GM12878 (cell line): Measurements from ENCODE around the gene RGS11. TPM values are rescaled to one million over a fixed set of nuclear protein-coding genes. Genes with fewer than 3 reads are reported as not detected.

ENCODE experiments used
- CBX5 ChIP-seq: sonication (generic); IDR thresholded peaks from 2 replicates; pipeline ENCODE4 v1.6.1; 2016; ENCODE audit warnings: low read depth, moderate library complexity, mild to moderate bottlenecking, inconsistent platforms
- E2F8 ChIP-seq: fragments of 450-650 bp; IDR thresholded peaks from 2 replicates; pipeline ENCODE4 v1.6.1; 2018; ENCODE audit warnings: mild to moderate bottlenecking, low read depth, moderate library complexity; ENCODE audit not compliant: partially characterized antibody
- EGR1 ChIP-seq, 2 experiments: IDR thresholded peaks; 1 replicate in 1 of 2; 2 replicates in 1 of 2; pipeline ENCODE4 v1.6.1; 2011 to 2012; ENCODE audit warnings: low read depth in 2 of 2, low read length in 2 of 2, borderline replicate concordance in 1 of 2, mild to moderate bottlenecking in 1 of 2, moderate library complexity in 1 of 2
- FOXK2 ChIP-seq: fragments of 450-650 bp; IDR thresholded peaks from 2 replicates; pipeline ENCODE4 v1.6.1; 2017; ENCODE audit warnings: mild to moderate bottlenecking, moderate library complexity
- HDAC6 ChIP-seq: fragments of 200-600 bp; sonication (generic); IDR thresholded peaks from one replicate; pipeline ENCODE4 v1.8.0; 2017; ENCODE audit warnings: antibody characterized with exemption; ENCODE audit not compliant: unreplicated experiment
- IKZF2 ChIP-seq, 2 experiments: fragments of 450-650 bp; IDR thresholded peaks; 2 replicates each; pipeline ENCODE4 v1.6.1; 2017; ENCODE audit warnings: mild to moderate bottlenecking in 2 of 2, moderate library complexity in 2 of 2
- KAT2A ChIP-seq: conservative IDR thresholded peaks from 2 replicates; pipeline ENCODE4 v1.6.1; 2011; ENCODE audit warnings: low read depth, low read length; ENCODE audit not compliant: control insufficient read depth
- MTA2 ChIP-seq: fragments of 450-650 bp; IDR thresholded peaks from 2 replicates; pipeline ENCODE4 v1.6.1; 2016; ENCODE audit warnings: low read depth, mild to moderate bottlenecking, moderate library complexity
- PKNOX1 ChIP-seq: fragments of 450-650 bp; IDR thresholded peaks from 2 replicates; pipeline ENCODE4 v1.6.1; 2016; ENCODE audit warnings: mild to moderate bottlenecking
- PML ChIP-seq: IDR thresholded peaks from 2 replicates; pipeline ENCODE4 v1.6.1; 2012; ENCODE audit warnings: low read length, inconsistent platforms
- RAD51 ChIP-seq: fragments of 450-650 bp; IDR thresholded peaks from 2 replicates; pipeline ENCODE4 v1.6.1; 2016; ENCODE audit warnings: moderate library complexity, mild to moderate bottlenecking, inconsistent platforms
- SIX5 ChIP-seq: IDR thresholded peaks from 2 replicates; pipeline ENCODE4 v1.6.1; 2011; ENCODE audit warnings: mild to moderate bottlenecking, low read depth, low read length, moderate library complexity; ENCODE audit not compliant: severe bottlenecking
- SMAD1 ChIP-seq: fragments of 450-650 bp; IDR thresholded peaks from 2 replicates; pipeline ENCODE4 v1.6.1; 2018; ENCODE audit warnings: mild to moderate bottlenecking, low read depth; ENCODE audit not compliant: partially characterized antibody
- SMAD5 ChIP-seq: IDR thresholded peaks from 2 replicates; pipeline ENCODE4 v1.6.1; 2016; ENCODE audit warnings: antibody characterized with exemption, low read depth
- SP1 ChIP-seq: IDR thresholded peaks from one replicate; pipeline ENCODE4 v1.6.1; 2011; ENCODE audit warnings: low read depth, low read length
- SUZ12 ChIP-seq: fragments of 200-600 bp; sonication (generic); IDR thresholded peaks from one replicate; pipeline ENCODE4 v1.6.1; 2018; ENCODE audit warnings: antibody characterized with exemption, mild to moderate bottlenecking; ENCODE audit not compliant: unreplicated experiment
- YY1 ChIP-seq: IDR thresholded peaks from 2 replicates; pipeline ENCODE4 v1.6.1; 2011; ENCODE audit warnings: low read depth, mild to moderate bottlenecking, low read length
- ZNF217 ChIP-seq: fragments of 450-650 bp; IDR thresholded peaks from 2 replicates; pipeline ENCODE4 v1.6.1; 2017; ENCODE audit warnings: antibody characterized with exemption, mild to moderate bottlenecking
- ZZZ3 ChIP-seq: IDR thresholded peaks from 2 replicates; pipeline ENCODE4 v1.6.1; 2011; ENCODE audit warnings: low read depth; ENCODE audit not compliant: control insufficient read depth, insufficient read length
- polyA plus RNA-seq, 11 experiments: library from polyadenylated mRNA; depleted of rRNA in 4 of 11; unstranded in 6 of 11; stranded (reverse) in 5 of 11; fragments of >200 nt; fragmentation: Nextera tagmentation in 4 of 11; fragmentation: Illumina TruSeq in 1 of 11; extraction: Ambion mirVana in 4 of 11; extraction: Trizol in 1 of 11; gene quantifications; 1 replicate in 1 of 11; 2 replicates in 10 of 11; pipeline versions ENCODE4 v1.2.1 to v1.2.3, GENCODE V29; 2011 to 2016; ENCODE audit warnings: inconsistent platforms in 2 of 11, missing spikeins in 2 of 11, low read depth in 1 of 11
- total RNA-seq, 4 experiments: library from RNA; depleted of rRNA in 3 of 4; stranded (reverse); fragments of >200 nt in 3 of 4; fragmentation: Illumina TruSeq in 1 of 4; extraction: Trizol in 1 of 4; gene quantifications; 2 replicates each; pipeline versions ENCODE4 v1.2.1 to v1.2.3, GENCODE V29; 2013 to 2021
- TF ChIP-seq, protein P1 (sequence below): fragments of 450-650 bp; formaldehyde crosslinking; IDR thresholded peaks from 2 replicates; pipeline ENCODE4 v1.5.0; 2022; ENCODE audit warnings: mild to moderate bottlenecking, missing genetic modification characterization
- TF ChIP-seq, protein P2 (sequence below): fragments of 150-350 bp; IDR thresholded peaks from 2 replicates; pipeline ENCODE4 v1.6.1; 2014; ENCODE audit warnings: mild to moderate bottlenecking, low read depth, low read length

Gene RGS11
- total and polyA plus RNA-seq, 10 of the 15 experiments (the other 5 are each of a cell fraction or from before 2014, with no cell fraction given) = 0.04 TPM; not detected in 9

GRCh38 chr16:234468-235305 lies 41.1 kb downstream of the RGS11 start, which contains the start of gene FAM234A (continued):
- TF ChIP-seq, protein P1, sequence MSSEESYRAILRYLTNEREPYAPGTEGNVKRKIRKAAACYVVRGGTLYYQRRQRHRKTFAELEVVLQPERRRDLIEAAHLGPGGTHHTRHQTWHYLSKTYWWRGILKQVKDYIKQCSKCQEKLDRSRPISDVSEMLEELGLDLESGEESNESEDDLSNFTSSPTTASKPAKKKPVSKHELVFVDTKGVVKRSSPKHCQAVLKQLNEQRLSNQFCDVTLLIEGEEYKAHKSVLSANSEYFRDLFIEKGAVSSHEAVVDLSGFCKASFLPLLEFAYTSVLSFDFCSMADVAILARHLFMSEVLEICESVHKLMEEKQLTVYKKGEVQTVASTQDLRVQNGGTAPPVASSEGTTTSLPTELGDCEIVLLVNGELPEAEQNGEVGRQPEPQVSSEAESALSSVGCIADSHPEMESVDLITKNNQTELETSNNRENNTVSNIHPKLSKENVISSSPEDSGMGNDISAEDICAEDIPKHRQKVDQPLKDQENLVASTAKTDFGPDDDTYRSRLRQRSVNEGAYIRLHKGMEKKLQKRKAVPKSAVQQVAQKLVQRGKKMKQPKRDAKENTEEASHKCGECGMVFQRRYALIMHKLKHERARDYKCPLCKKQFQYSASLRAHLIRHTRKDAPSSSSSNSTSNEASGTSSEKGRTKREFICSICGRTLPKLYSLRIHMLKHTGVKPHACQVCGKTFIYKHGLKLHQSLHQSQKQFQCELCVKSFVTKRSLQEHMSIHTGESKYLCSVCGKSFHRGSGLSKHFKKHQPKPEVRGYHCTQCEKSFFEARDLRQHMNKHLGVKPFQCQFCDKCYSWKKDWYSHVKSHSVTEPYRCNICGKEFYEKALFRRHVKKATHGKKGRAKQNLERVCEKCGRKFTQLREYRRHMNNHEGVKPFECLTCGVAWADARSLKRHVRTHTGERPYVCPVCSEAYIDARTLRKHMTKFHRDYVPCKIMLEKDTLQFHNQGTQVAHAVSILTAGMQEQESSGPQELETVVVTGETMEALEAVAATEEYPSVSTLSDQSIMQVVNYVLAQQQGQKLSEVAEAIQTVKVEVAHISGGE = no peak
- peak; percentile 12; the same call in 1 of the 2 replicates for TF ChIP-seq SMAD5
- TF ChIP-seq SP1 = peak; percentile 56
- TF ChIP-seq, protein P2, sequence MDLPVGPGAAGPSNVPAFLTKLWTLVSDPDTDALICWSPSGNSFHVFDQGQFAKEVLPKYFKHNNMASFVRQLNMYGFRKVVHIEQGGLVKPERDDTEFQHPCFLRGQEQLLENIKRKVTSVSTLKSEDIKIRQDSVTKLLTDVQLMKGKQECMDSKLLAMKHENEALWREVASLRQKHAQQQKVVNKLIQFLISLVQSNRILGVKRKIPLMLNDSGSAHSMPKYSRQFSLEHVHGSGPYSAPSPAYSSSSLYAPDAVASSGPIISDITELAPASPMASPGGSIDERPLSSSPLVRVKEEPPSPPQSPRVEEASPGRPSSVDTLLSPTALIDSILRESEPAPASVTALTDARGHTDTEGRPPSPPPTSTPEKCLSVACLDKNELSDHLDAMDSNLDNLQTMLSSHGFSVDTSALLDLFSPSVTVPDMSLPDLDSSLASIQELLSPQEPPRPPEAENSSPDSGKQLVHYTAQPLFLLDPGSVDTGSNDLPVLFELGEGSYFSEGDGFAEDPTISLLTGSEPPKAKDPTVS = no peak
- peak; percentile 13 for TF ChIP-seq MTA2
- no peak for TF ChIP-seq PKNOX1
- no peak for TF ChIP-seq KAT2A
- peak; percentile 83 for TF ChIP-seq E2F8
- peak; percentile 92; the same call in 1 of the 2 replicates for TF ChIP-seq PML
- TF ChIP-seq YY1 = peak; percentile 91
- no peak; the same call in 1 of the 2 replicates for TF ChIP-seq ZNF217
- TF ChIP-seq RAD51 = no peak
- TF ChIP-seq FOXK2 = peak; percentile 68
- TF ChIP-seq EGR1 (IDR thresholded peaks at IDR 0.05; ENCODE audit: borderline replicate concordance in 1 of 2, low read depth in 2 of 2, low read length in 2 of 2) = peak in 1 of 2 experiments; percentile 99; a peak in 2 of 3 replicates
- peak; percentile 17 for TF ChIP-seq SIX5
- no peak for TF ChIP-seq CBX5
- TF ChIP-seq SUZ12 = no peak
- TF ChIP-seq IKZF2 (IDR thresholded peaks at IDR 0.05) = peak; percentile 40 to 59
- TF ChIP-seq SMAD1 = no peak
- TF ChIP-seq ZZZ3 = no peak
- no peak for TF ChIP-seq HDAC6
